Testis (tissue), 2 donors: ENCODE results near the gene HIGD1A.

Source experiments
- CTCF ChIP-seq, 3 experiments: fragments of 450-650 bp in 2 of 3; fragments of 200-600 bp in 1 of 3; sonication (generic) in 1 of 3; IDR thresholded peaks; one replicate each; pipeline ENCODE4 v1.5.1; 2016 to 2019; ENCODE audit warnings: antibody characterized with exemption in 3 of 3, mild to moderate bottlenecking in 2 of 3, moderate library complexity in 1 of 3
- POLR2A ChIP-seq: fragments of 450-650 bp; IDR thresholded peaks from one replicate; pipeline ENCODE4 v1.6.1; 2017; ENCODE audit warnings: antibody characterized with exemption, mild to moderate bottlenecking, moderate library complexity

GRCh38 chr3:42739401-42740158, 64.7 kb downstream of the HIGD1A start:
- no peak for TF ChIP-seq CTCF (IDR thresholded peaks at IDR 0.05)
- TF ChIP-seq POLR2A = no peak
